ENCODE data around the gene RBM39. TPM values are rescaled to one million over a fixed set of nuclear protein-coding genes. Genes with fewer than 3 reads are reported as not detected.
A peak's percentile ranks its signal among the peaks of the same experiment; 100 is the strongest.

The RBM39 gene
- total and polyA plus RNA-seq, 2 of the 13 experiments (the other 11 are each of a cell fraction or from before 2014, with no cell fraction given): 788 to 920 TPM

DNA sequence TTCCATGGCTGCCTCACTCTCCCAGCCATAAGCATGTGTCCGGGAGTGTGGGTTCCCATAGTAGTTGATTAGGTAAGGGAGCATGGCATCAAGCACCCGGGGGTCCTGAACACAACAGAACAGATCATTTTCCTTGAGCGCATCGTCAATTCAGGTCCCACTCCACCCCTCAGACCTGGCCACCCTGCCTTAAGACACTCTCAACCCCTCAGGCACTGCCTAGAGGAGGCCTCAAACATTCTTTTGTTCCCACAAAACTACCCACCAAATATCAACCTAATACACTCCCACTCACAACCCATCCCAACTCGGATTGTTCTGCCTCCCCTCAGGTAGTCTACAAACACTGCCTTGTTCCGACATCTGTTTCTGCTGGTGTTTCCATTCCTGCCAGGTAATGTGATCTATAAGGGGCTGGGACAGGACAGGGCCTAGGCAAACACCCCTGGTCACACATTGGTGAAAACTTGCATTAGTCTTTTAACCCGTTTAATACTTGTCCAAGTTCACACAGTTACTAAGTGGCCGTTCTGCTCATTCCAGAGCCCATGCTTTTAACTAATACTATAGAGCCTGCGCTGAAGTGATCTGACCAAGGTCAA, 44.3 kb downstream of the RBM39 start (continued):
- no peak for TF ChIP-seq STAT5B (CRISPR knock-in tag; IDR thresholded peaks at IDR 0.05)
- no peak for TF ChIP-seq ZNF724P (CRISPR knock-in tag; IDR thresholded peaks at IDR 0.05; ENCODE audit: borderline replicate concordance)
- no peak for TF ChIP-seq GFI1 (CRISPR knock-in tag; IDR thresholded peaks at IDR 0.05; ENCODE audit: borderline replicate concordance)
- no peak for TF ChIP-seq ZNF383 (CRISPR knock-in tag; IDR thresholded peaks at IDR 0.05; ENCODE audit: borderline replicate concordance)
- TF ChIP-seq ZNF816 (CRISPR knock-in tag; IDR thresholded peaks at IDR 0.05; ENCODE audit: borderline replicate concordance): no peak
- no peak for TF ChIP-seq MLLT10 (CRISPR knock-in tag; IDR thresholded peaks at IDR 0.05)
- TF ChIP-seq CENPX (CRISPR knock-in tag; IDR thresholded peaks at IDR 0.05): no peak
- no peak for TF ChIP-seq ZNF672 (CRISPR knock-in tag; IDR thresholded peaks at IDR 0.05)
- TF ChIP-seq ZFX (CRISPR knock-in tag; IDR thresholded peaks at IDR 0.05; ENCODE audit: low read depth): peak; percentile 53; the same call in 1 of the 2 replicates
- TF ChIP-seq ZNF879 (CRISPR knock-in tag; IDR thresholded peaks at IDR 0.05): no peak
- no peak for TF ChIP-seq ZNF17 (CRISPR knock-in tag; IDR thresholded peaks at IDR 0.05)
- TF ChIP-seq ZNF326 (CRISPR knock-in tag; IDR thresholded peaks at IDR 0.05; ENCODE audit: borderline replicate concordance): no peak
- TF ChIP-seq MBD4 (IDR thresholded peaks at IDR 0.05; ENCODE audit: borderline replicate concordance, low read length): no peak
- TF ChIP-seq, protein P1, sequence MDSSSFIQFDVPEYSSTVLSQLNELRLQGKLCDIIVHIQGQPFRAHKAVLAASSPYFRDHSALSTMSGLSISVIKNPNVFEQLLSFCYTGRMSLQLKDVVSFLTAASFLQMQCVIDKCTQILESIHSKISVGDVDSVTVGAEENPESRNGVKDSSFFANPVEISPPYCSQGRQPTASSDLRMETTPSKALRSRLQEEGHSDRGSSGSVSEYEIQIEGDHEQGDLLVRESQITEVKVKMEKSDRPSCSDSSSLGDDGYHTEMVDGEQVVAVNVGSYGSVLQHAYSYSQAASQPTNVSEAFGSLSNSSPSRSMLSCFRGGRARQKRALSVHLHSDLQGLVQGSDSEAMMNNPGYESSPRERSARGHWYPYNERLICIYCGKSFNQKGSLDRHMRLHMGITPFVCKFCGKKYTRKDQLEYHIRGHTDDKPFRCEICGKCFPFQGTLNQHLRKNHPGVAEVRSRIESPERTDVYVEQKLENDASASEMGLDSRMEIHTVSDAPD (CRISPR knock-in tag; IDR thresholded peaks at IDR 0.05): no peak
- TF ChIP-seq, protein P2, sequence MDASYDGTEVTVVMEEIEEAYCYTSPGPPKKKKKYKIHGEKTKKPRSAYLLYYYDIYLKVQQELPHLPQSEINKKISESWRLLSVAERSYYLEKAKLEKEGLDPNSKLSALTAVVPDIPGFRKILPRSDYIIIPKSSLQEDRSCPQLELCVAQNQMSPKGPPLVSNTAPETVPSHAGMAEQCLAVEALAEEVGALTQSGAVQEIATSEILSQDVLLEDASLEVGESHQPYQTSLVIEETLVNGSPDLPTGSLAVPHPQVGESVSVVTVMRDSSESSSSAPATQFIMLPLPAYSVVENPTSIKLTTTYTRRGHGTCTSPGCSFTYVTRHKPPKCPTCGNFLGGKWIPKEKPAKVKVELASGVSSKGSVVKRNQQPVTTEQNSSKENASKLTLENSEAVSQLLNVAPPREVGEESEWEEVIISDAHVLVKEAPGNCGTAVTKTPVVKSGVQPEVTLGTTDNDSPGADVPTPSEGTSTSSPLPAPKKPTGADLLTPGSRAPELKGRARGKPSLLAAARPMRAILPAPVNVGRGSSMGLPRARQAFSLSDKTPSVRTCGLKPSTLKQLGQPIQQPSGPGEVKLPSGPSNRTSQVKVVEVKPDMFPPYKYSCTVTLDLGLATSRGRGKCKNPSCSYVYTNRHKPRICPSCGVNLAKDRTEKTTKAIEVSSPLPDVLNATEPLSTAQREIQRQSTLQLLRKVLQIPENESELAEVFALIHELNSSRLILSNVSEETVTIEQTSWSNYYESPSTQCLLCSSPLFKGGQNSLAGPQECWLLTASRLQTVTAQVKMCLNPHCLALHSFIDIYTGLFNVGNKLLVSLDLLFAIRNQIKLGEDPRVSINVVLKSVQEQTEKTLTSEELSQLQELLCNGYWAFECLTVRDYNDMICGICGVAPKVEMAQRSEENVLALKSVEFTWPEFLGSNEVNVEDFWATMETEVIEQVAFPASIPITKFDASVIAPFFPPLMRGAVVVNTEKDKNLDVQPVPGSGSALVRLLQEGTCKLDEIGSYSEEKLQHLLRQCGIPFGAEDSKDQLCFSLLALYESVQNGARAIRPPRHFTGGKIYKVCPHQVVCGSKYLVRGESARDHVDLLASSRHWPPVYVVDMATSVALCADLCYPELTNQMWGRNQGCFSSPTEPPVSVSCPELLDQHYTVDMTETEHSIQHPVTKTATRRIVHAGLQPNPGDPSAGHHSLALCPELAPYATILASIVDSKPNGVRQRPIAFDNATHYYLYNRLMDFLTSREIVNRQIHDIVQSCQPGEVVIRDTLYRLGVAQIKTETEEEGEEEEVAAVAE (CRISPR knock-in tag; IDR thresholded peaks at IDR 0.05; ENCODE audit: borderline replicate concordance): no peak
- no peak for TF ChIP-seq BCL6 (CRISPR knock-in tag; IDR thresholded peaks at IDR 0.05)
- peak; percentile 80; the same call in 1 of the 2 replicates for TF ChIP-seq ATAD3A (CRISPR knock-in tag; IDR thresholded peaks at IDR 0.05)
- TF ChIP-seq BATF2 (CRISPR knock-in tag; IDR thresholded peaks at IDR 0.05): no peak
- TF ChIP-seq CCAR2 (optimal IDR thresholded peaks at IDR 0.05; ENCODE audit: low read depth, low read length): no peak
- TF ChIP-seq ZNF800 (CRISPR knock-in tag; IDR thresholded peaks at IDR 0.05): no peak
- no peak for TF ChIP-seq RFX1 (IDR thresholded peaks at IDR 0.05)
- TF ChIP-seq, protein P3, sequence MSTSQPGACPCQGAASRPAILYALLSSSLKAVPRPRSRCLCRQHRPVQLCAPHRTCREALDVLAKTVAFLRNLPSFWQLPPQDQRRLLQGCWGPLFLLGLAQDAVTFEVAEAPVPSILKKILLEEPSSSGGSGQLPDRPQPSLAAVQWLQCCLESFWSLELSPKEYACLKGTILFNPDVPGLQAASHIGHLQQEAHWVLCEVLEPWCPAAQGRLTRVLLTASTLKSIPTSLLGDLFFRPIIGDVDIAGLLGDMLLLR (CRISPR knock-in tag; IDR thresholded peaks at IDR 0.05): peak; percentile 84; the same call in 1 of the 2 replicates
- no peak for TF ChIP-seq ZNF549 (CRISPR knock-in tag; IDR thresholded peaks at IDR 0.05)
